GM18507 (cell line): Measurements from ENCODE around the gene MSH2.

Experiments
- DNase-seq: peaks from one replicate; pipeline ENCODE4 v3.0.0; 2011; ENCODE audit warnings: low read depth; ENCODE audit not compliant: insufficient read length; ENCODE audit errors: extremely low spot score
- FAIRE-seq: peaks from 2 replicates; lab custom pipeline; 2011; peaks lifted over from hg19 to GRCh38; lab: Jason Lieb, UNC

The MSH2 gene

DNA sequence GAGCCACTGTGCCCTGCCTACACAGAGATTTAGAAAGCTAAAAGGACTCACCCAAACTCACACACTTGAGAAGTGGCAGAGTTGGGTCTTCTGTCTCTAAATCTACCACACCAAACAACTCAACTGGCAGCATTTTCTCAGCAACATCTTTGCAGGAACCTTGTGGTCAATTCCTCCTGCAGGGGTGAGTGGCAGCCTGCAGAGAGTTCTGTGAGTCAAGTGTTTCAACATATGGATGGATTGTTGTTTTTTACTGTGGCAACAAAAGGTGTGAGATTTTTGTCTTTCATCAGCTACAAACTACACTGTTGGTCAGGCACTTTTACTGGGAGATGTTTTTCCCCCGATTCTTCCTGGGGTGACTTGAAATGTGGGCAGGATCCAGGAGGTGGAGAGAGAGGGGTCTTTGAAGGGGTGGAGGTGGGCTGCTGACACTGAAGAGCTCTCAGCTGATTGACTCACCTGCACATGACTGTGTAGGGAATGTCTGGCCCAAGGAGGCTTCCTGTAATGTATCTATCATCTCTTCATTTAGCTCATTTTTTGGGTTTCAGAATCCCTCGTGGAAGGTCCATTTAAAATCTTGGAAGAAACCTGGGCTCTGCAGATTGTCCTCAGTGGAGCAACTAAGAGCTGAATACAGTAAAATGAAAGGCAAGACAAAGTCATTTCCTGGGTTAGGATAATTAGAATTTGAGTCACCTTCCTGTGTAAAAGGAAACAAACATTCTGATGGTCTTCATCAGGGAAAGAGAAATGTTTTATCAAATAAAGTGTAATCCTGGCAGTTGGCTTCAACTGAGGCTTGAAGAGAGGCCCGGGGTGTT lies 98.6 kb downstream of the MSH2 start:
- DNase-seq (no peak), FAIRE-seq (no peak)

DNA sequence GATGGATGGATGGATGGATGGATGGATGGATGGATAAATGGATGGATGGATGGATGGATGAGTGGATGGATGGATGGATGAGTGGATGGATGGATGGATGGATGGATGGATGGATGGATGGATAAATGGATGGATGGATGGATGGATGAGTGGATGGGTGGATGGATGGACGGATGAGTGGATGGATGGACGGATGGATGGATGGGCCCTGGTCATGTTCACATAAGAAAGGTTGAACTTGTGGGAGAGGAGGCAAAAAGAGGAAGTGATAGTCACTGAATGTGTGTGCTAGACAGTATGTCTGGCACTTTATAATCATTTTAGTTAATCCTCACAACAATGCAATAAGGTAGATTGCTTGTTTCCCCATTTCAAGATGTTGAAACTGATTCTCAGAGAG lies 99.5 kb downstream of the MSH2 start:
- FAIRE-seq (peak; percentile 87), DNase-seq (peak; percentile 25)

- DNase-seq (no peak), FAIRE-seq (peak; percentile 79)
Observed at GRCh38 chr2:47503481-47504070, 100.6 kb downstream of the MSH2 start.

DNA sequence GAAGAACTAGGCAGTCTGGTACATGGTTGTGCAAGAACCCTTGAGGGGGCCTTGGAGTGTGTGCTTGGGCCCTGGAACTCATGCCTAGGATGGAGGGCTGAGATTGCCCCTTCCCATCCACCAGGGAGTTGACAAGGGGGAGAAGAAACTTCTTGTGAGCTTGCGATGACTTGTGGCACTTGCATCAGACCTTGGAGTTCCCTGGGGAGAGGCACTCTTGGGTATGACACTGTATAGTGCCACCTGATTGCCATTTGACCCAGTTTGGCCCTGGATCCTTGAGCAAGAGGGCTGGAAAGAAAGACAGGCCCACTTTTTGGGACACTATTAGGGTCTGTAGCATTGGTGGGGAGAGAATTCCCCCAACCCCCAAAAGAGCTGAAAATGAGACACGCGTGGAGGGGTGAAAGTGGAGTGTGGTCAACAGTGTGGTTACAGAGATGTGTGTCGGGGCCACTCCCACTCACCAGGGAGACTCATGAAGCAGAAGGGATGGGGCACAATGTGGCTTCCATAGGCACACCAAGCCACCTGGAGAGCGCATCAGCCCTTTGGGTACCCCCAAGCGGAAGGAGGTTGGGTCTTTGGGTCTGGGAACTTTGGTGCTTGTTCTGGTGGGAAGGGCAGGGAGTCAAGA lies 101.3 kb downstream of the MSH2 start:
- DNase-seq (no peak), FAIRE-seq (peak; percentile 48)

GRCh38 chr2:47506024-47506423 lies 103.1 kb downstream of the MSH2 start:
- DNase-seq = no peak
- FAIRE-seq = no peak

DNA sequence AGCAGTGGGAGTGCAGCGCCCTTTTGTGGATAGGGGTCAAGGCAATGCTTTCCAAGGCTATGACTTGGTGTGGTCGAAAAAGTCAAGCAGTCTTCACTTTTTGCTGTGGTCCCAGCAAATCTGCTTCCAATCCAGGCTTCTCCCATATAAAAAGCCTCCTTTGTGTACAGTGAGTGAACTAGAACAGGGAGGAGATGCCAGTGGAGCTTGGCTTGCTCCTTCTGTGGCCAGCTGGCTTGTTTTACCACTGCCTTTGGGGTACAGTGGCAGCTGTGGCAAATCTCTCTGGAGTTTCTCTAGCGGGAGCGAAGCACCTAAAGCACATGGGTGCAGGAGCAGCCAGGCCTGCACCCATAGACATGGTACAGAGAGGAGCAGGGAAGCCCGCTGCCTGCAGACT lies 103.5 kb downstream of the MSH2 start:
- FAIRE-seq = no peak

GRCh38 chr2:47508080-47508479 lies 105.1 kb downstream of the MSH2 start:
- FAIRE-seq = no peak

More for the DNA sequence above, 103.5 kb downstream of the MSH2 start:
- DNase-seq = no peak

DNA sequence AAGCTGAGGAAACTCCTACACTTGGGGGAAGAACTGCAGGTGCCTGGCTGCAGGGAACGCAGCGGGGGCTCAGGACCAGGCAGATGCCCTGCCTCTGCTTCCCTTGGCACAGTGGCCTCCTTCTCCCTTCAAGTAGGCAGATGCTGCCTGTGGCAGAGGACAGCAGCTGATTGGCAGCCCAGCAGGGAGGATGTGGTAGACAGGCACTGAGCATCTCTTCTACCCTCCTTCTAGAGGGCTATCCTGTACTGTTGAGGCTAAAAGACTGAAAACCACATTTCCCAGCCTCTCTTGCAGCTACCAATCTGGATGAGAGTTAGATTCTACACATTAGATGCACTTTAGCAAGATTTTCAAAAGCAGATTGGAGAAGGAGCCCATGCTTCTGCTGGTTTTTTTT lies 105.7 kb downstream of the MSH2 start:
- no peak for FAIRE-seq
- DNase-seq = no peak

More at GRCh38 chr2:47508080-47508479, 105.1 kb downstream of the MSH2 start:
- DNase-seq = no peak

GRCh38 chr2:47509250-47509649 lies 106.3 kb downstream of the MSH2 start:
- DNase-seq (no peak), FAIRE-seq (no peak)

DNA sequence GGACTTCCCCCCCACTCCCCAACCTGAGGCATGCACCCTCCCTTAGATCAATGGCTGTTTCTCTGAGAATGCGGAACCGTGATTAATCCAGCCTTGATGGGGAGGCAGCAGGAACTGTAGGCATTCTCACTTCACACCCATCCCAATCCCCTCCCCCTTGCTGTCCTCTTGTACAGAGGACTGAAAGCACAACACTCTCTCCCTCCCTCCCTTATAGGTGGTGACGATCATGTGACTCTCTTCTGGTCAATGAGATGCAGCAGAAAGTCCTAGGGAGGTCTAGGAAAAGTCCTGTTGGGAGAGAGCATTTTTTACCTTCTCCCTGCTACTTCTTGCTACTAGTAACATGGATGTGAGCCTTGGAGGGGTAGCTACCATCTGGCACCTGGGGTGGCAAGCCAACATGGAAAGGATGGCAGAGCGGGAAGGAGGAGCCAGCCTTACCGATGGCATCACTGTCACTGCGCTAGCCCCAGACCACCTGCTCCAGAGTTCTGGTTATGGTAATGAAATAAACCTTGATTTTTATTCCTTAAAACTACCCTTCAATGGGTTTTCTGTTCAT lies 106.9 kb downstream of the MSH2 start:
- DNase-seq (no peak), FAIRE-seq (no peak)

DNA sequence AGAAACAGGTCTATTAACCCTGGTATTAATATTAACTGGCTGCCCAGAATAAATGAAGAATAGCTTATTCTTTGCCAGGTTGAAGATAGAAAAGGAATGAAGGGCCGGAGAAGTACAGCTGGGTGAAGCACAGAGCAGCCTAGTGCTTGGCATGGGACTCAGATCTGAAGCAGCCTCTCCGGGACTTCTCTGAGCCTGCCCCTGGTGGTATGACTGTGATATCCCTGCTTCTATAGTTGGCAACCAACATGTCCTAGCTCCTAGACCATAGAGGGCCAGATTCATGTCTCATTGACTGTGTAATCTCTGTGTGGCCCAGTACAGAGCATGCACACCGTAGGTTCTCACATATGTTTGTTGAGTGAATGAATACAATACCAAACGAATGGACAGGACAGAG lies 107.8 kb downstream of the MSH2 start:
- no peak for FAIRE-seq
- no peak for DNase-seq

GRCh38 chr2:47512581-47513083 lies 109.7 kb downstream of the MSH2 start:
- DNase-seq (no peak), FAIRE-seq (no peak)

- FAIRE-seq = no peak
Observed at GRCh38 chr2:47513981-47514520, 111.1 kb downstream of the MSH2 start.

DNA sequence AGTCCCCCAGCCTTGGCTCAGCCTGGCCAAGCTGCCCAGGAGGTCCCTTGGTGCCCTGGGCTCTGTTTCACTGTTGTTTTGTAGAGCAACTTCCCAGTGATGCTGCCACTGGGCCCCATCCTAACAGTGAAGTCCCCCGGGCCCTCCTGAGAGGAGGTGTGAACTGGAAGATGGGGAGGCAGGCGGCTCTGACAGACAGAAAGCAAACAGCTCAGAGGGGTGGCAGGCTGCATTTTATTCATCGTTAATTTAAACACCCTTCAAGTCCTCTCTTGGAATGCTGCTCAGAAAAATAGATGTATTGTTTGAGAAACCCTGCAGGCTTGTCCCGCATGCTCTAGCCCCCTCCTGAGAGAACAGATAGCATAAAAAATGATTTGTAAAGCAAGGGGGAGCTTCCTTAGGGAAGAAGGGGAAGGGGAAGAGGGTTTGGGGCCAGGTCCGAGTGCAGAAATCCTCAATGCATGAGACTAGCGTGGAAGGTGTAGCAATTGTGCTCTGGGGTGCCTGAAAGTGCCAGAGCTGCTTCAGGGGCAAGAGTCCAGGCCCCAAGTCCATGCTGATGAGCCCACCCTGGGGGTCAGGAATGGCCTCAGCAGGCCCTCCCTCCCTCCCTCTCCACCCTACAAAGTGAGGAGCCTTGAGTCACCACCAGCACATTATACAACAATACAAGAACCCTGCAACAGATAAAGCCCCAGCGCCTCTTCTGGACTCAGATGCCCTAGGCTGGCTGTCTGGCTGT lies 113.6 kb downstream of the MSH2 start:
- no peak for DNase-seq
- FAIRE-seq = no peak

More at GRCh38 chr2:47513981-47514520, 111.1 kb downstream of the MSH2 start:
- DNase-seq = no peak

- FAIRE-seq (no peak), DNase-seq (no peak)
Observed at GRCh38 chr2:47518497-47519146, 115.7 kb downstream of the MSH2 start.

- FAIRE-seq (no peak), DNase-seq (no peak)
Observed at GRCh38 chr2:47519147-47519537, 116.2 kb downstream of the MSH2 start.

GRCh38 chr2:47519604-47520301 lies 116.8 kb downstream of the MSH2 start:
- DNase-seq (no peak), FAIRE-seq (no peak)

- no peak for FAIRE-seq
- DNase-seq = no peak
Observed at GRCh38 chr2:47520302-47520630, 117.3 kb downstream of the MSH2 start.
